NOMO-1 treated with DMSO at 0.1 percent for 48 hours (cell line): ENCODE measurements around the gene IL2RG.

Source experiments
- DNase-seq: peaks from one replicate; lab custom pipeline; 2025; ENCODE audit not compliant: unreplicated experiment; lab: John Stamatoyannopoulos, UW

IL2RG gene

GRCh38 chrX:71109051-71109450 is 2.3 kb downstream of the IL2RG start:
- no peak for DNase-seq

- peak; percentile 53 for DNase-seq
Measured at GRCh38 chrX:71107762-71108360, 3.5 kb downstream of the IL2RG start.

- DNase-seq = no peak
Measured at GRCh38 chrX:71107245-71107644, 4.1 kb downstream of the IL2RG start.

GRCh38 chrX:71106427-71106826 is 5.0 kb downstream of the IL2RG start, which contains the start of gene CXorf65:
CXorf65 (minus strand) TSS chrX:71106740; CDS start chrX:71106556, 184 bp downstream.
- peak; percentile 13 for DNase-seq

GRCh38 chrX:71105628-71106027 is 5.7 kb downstream of the IL2RG start:
- no peak for DNase-seq

- DNase-seq = peak; percentile 24
Measured at GRCh38 chrX:71103110-71103983, 8.0 kb downstream of the IL2RG start.

GRCh38 chrX:71102292-71102691 is 9.1 kb downstream of the IL2RG start:
- DNase-seq = no peak

GRCh38 chrX:71100581-71101505 is 10.5 kb downstream of the IL2RG start:
- DNase-seq = no peak

- DNase-seq = no peak
Measured at GRCh38 chrX:71099736-71100135, 11.6 kb downstream of the IL2RG start.

- no peak for DNase-seq
Measured at GRCh38 chrX:71098951-71099506, 12.3 kb downstream of the IL2RG start.

GRCh38 chrX:71098302-71098701 is 13.1 kb downstream of the IL2RG start:
- peak; percentile 50 for DNase-seq

GRCh38 chrX:71096760-71097032 is 14.7 kb downstream of the IL2RG start:
- no peak for DNase-seq

GRCh38 chrX:71095981-71096759 is 15.2 kb downstream of the IL2RG start:
- peak; percentile 38 for DNase-seq

GRCh38 chrX:71095555-71095980 is 15.8 kb downstream of the IL2RG start, which contains the start of gene FOXO4:
FOXO4 (plus strand) TSS chrX:71095851; CDS start chrX:71096529, 678 bp downstream.
- DNase-seq = peak; percentile 78

GRCh38 chrX:71095033-71095432 is 16.3 kb downstream of the IL2RG start:
- no peak for DNase-seq

GRCh38 chrX:71091263-71091662 is 20.1 kb downstream of the IL2RG start:
- no peak for DNase-seq

- DNase-seq = no peak
Measured at GRCh38 chrX:71085900-71086299, 25.5 kb downstream of the IL2RG start.

GRCh38 chrX:71082822-71083221 is 28.6 kb downstream of the IL2RG start:
- no peak for DNase-seq

- no peak for DNase-seq
Measured at GRCh38 chrX:71082124-71082647, 29.2 kb downstream of the IL2RG start.
